K562 (cell line): ENCODE data around the gene LAGE3. TPM values are rescaled to one million over a fixed set of nuclear protein-coding genes. Genes with fewer than 3 reads are reported as not detected.

ENCODE experiments used
- ERF ChIP-seq: fragments of 450-650 bp; formaldehyde crosslinking; IDR thresholded peaks from 2 replicates; pipeline ENCODE4 v1.4.0; 2020; ENCODE audit warnings: mild to moderate bottlenecking, mixed read lengths
- SMAD4 ChIP-seq: fragments of 250-450 bp; sonication (Bioruptor Pico); conservative IDR thresholded peaks from 2 replicates; pipeline ENCODE4 v1.8.0; 2021; ENCODE audit warnings: inconsistent platforms, mild to moderate bottlenecking, moderate library complexity
- SP2 ChIP-seq: IDR thresholded peaks from 2 replicates; pipeline ENCODE4 v1.6.1; 2011; ENCODE audit warnings: mild to moderate bottlenecking, low read depth, low read length, moderate library complexity; ENCODE audit not compliant: poor library complexity, severe bottlenecking; ENCODE audit errors: extremely low read depth
- polyA plus RNA-seq, 8 experiments: library from polyadenylated mRNA; depleted of rRNA in 4 of 8; stranded (reverse) in 5 of 8; unstranded in 3 of 8; fragments of >200 nt; fragmentation: Nextera tagmentation in 2 of 8; fragmentation: Illumina TruSeq in 1 of 8; extraction: Ambion mirVana in 2 of 8; extraction: Trizol in 1 of 8; gene quantifications; 2 replicates each; pipeline versions ENCODE4 v1.2.1 to v1.2.3, GENCODE V29; 2011 to 2014; ENCODE audit warnings: inconsistent platforms in 1 of 8, missing spikeins in 1 of 8
- total RNA-seq, 7 experiments: library from RNA; depleted of rRNA in 6 of 7; stranded (reverse); fragments of >200 nt in 6 of 7; fragmentation: Illumina TruSeq in 2 of 7; extraction: Trizol in 2 of 7; gene quantifications; 2 replicates each; pipeline versions ENCODE4 v1.2.1 to v1.2.3, GENCODE V29; 2011 to 2021; ENCODE audit warnings: low replicate concordance in 1 of 7
- TF ChIP-seq, protein P1 (sequence below), 2 experiments: fragments of 450-650 bp; formaldehyde crosslinking in 1 of 2; IDR thresholded peaks; 2 replicates each; pipeline versions ENCODE4 v1.4.0 to v1.6.1; 2014 to 2020; ENCODE audit warnings: mild to moderate bottlenecking in 2 of 2, borderline replicate concordance in 1 of 2, low read depth in 1 of 2
- TF ChIP-seq, protein P2 (sequence below): fragments of 450-650 bp; IDR thresholded peaks from 2 replicates; pipeline ENCODE4 v1.6.1; 2016; ENCODE audit warnings: mild to moderate bottlenecking, moderate library complexity
- TF ChIP-seq, protein P3 (sequence below): fragments of 450-650 bp; formaldehyde crosslinking; IDR thresholded peaks from 2 replicates; pipeline ENCODE4 v1.4.0; 2020; ENCODE audit warnings: mild to moderate bottlenecking, moderate library complexity

Gene LAGE3
- total and polyA plus RNA-seq, 9 of the 15 experiments (the other 6 are each of a cell fraction or from before 2014, with no cell fraction given), result 28.2 to 125 (median 35.8) TPM

DNA sequence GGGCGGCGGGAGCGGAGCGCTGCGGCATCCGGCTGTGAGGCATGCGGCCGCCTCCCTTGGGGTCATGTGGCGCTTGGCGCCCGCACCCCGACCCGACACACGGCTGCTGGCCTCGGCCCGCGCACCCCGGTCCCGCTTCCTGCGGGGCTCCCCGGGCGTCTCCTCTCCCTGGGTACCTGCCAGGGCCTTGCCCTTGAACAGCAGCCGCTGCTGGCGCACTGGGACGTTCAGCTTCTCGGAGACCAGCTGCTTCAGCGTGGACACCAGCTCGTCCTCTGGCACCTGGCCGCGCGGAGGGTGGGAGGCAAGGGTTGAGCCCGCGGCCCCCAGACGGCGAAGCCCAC is 6.9 kb upstream of the LAGE3 start (continued):
- TF ChIP-seq, protein P1, sequence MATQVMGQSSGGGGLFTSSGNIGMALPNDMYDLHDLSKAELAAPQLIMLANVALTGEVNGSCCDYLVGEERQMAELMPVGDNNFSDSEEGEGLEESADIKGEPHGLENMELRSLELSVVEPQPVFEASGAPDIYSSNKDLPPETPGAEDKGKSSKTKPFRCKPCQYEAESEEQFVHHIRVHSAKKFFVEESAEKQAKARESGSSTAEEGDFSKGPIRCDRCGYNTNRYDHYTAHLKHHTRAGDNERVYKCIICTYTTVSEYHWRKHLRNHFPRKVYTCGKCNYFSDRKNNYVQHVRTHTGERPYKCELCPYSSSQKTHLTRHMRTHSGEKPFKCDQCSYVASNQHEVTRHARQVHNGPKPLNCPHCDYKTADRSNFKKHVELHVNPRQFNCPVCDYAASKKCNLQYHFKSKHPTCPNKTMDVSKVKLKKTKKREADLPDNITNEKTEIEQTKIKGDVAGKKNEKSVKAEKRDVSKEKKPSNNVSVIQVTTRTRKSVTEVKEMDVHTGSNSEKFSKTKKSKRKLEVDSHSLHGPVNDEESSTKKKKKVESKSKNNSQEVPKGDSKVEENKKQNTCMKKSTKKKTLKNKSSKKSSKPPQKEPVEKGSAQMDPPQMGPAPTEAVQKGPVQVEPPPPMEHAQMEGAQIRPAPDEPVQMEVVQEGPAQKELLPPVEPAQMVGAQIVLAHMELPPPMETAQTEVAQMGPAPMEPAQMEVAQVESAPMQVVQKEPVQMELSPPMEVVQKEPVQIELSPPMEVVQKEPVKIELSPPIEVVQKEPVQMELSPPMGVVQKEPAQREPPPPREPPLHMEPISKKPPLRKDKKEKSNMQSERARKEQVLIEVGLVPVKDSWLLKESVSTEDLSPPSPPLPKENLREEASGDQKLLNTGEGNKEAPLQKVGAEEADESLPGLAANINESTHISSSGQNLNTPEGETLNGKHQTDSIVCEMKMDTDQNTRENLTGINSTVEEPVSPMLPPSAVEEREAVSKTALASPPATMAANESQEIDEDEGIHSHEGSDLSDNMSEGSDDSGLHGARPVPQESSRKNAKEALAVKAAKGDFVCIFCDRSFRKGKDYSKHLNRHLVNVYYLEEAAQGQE (IDR thresholded peaks at IDR 0.05; ENCODE audit: borderline replicate concordance), result no peak
- TF ChIP-seq, protein P1 (CRISPR knock-in tag; IDR thresholded peaks at IDR 0.05; ENCODE audit: low read depth), result 0 out of 2 replicates have a peak, but pooled peaks have one; percentile 22
- TF ChIP-seq, protein P2, sequence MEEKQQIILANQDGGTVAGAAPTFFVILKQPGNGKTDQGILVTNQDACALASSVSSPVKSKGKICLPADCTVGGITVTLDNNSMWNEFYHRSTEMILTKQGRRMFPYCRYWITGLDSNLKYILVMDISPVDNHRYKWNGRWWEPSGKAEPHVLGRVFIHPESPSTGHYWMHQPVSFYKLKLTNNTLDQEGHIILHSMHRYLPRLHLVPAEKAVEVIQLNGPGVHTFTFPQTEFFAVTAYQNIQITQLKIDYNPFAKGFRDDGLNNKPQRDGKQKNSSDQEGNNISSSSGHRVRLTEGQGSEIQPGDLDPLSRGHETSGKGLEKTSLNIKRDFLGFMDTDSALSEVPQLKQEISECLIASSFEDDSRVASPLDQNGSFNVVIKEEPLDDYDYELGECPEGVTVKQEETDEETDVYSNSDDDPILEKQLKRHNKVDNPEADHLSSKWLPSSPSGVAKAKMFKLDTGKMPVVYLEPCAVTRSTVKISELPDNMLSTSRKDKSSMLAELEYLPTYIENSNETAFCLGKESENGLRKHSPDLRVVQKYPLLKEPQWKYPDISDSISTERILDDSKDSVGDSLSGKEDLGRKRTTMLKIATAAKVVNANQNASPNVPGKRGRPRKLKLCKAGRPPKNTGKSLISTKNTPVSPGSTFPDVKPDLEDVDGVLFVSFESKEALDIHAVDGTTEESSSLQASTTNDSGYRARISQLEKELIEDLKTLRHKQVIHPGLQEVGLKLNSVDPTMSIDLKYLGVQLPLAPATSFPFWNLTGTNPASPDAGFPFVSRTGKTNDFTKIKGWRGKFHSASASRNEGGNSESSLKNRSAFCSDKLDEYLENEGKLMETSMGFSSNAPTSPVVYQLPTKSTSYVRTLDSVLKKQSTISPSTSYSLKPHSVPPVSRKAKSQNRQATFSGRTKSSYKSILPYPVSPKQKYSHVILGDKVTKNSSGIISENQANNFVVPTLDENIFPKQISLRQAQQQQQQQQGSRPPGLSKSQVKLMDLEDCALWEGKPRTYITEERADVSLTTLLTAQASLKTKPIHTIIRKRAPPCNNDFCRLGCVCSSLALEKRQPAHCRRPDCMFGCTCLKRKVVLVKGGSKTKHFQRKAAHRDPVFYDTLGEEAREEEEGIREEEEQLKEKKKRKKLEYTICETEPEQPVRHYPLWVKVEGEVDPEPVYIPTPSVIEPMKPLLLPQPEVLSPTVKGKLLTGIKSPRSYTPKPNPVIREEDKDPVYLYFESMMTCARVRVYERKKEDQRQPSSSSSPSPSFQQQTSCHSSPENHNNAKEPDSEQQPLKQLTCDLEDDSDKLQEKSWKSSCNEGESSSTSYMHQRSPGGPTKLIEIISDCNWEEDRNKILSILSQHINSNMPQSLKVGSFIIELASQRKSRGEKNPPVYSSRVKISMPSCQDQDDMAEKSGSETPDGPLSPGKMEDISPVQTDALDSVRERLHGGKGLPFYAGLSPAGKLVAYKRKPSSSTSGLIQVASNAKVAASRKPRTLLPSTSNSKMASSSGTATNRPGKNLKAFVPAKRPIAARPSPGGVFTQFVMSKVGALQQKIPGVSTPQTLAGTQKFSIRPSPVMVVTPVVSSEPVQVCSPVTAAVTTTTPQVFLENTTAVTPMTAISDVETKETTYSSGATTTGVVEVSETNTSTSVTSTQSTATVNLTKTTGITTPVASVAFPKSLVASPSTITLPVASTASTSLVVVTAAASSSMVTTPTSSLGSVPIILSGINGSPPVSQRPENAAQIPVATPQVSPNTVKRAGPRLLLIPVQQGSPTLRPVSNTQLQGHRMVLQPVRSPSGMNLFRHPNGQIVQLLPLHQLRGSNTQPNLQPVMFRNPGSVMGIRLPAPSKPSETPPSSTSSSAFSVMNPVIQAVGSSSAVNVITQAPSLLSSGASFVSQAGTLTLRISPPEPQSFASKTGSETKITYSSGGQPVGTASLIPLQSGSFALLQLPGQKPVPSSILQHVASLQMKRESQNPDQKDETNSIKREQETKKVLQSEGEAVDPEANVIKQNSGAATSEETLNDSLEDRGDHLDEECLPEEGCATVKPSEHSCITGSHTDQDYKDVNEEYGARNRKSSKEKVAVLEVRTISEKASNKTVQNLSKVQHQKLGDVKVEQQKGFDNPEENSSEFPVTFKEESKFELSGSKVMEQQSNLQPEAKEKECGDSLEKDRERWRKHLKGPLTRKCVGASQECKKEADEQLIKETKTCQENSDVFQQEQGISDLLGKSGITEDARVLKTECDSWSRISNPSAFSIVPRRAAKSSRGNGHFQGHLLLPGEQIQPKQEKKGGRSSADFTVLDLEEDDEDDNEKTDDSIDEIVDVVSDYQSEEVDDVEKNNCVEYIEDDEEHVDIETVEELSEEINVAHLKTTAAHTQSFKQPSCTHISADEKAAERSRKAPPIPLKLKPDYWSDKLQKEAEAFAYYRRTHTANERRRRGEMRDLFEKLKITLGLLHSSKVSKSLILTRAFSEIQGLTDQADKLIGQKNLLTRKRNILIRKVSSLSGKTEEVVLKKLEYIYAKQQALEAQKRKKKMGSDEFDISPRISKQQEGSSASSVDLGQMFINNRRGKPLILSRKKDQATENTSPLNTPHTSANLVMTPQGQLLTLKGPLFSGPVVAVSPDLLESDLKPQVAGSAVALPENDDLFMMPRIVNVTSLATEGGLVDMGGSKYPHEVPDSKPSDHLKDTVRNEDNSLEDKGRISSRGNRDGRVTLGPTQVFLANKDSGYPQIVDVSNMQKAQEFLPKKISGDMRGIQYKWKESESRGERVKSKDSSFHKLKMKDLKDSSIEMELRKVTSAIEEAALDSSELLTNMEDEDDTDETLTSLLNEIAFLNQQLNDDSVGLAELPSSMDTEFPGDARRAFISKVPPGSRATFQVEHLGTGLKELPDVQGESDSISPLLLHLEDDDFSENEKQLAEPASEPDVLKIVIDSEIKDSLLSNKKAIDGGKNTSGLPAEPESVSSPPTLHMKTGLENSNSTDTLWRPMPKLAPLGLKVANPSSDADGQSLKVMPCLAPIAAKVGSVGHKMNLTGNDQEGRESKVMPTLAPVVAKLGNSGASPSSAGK, result peak; percentile 81
- TF ChIP-seq ERF, result peak; percentile 73; the same call in 1 of the 2 replicates
- TF ChIP-seq, protein P3, sequence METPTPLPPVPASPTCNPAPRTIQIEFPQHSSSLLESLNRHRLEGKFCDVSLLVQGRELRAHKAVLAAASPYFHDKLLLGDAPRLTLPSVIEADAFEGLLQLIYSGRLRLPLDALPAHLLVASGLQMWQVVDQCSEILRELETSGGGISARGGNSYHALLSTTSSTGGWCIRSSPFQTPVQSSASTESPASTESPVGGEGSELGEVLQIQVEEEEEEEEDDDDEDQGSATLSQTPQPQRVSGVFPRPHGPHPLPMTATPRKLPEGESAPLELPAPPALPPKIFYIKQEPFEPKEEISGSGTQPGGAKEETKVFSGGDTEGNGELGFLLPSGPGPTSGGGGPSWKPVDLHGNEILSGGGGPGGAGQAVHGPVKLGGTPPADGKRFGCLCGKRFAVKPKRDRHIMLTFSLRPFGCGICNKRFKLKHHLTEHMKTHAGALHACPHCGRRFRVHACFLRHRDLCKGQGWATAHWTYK (CRISPR knock-in tag), result no peak
- TF ChIP-seq SP2, result no peak
- TF ChIP-seq SMAD4 (CRISPR knock-in tag), result peak; percentile 45; the same call in 1 of the 2 replicates
